K562 (cell line): ENCODE data around the gene SKA3. TPM values are rescaled to one million over a fixed set of nuclear protein-coding genes. Genes with fewer than 3 reads are reported as not detected.
"Not testable (repeated sequence)": the region's sequence is repeated elsewhere in the genome, so short reads cannot be mapped to it uniquely, and the experiment has no call there.

Source experiments
- ATAC-seq: fragments of 200-7000 bp; cut with Tn5 transposase; 3 replicates; pipeline ENCODE4 v1.9.1; 2020; ENCODE audit warnings: moderate library complexity
- BruUV-seq: library from RNA; stranded (reverse); fragments of 400-500 nt; replicated peaks from 2 replicates; lab custom pipeline; 2021; lab: Mats Ljungman, UMichigan
- CTCF ChIA-PET: fragments of 300-600 bp; formaldehyde crosslinking; extraction: SDS; loops from one replicate; lab custom pipeline; 2021; ENCODE audit warnings: low intra/inter-chr PET ratio; lab: Yijun Ruan, JAX
- POLR2A ChIA-PET: fragments of 300-600, 350-650 bp; sonication (Branson Sonifier 250); formaldehyde crosslinking; extraction: SDS; loops from one replicate; lab custom pipeline; 2021; ENCODE audit warnings: antibody characterized with exemption, inconsistent platforms; lab: Yijun Ruan, JAX
- DNase-seq, 4 experiments: peaks; one replicate each; pipeline versions ENCODE4 v3.0.0 to v3.0.0-alpha.2; 2011 to 2018; ENCODE audit warnings: low spot score in 3 of 4, mixed read lengths in 3 of 4; ENCODE audit errors: extremely low read depth in 1 of 4
- FAIRE-seq: peaks from 2 replicates; lab custom pipeline; 2011; peaks lifted over from hg19 to GRCh38; lab: Jason Lieb, UNC
- H2AFZ ChIP-seq: 2 replicates; pipeline ENCODE4 v1.6.0; 2011; ENCODE audit warnings: low read depth, low read length, control low read depth, inconsistent platforms
- H3K27ac ChIP-seq: fragments of 200-600 bp; 3 replicates; pipeline ENCODE4 v1.8.0; 2011; ENCODE audit warnings: low read depth, mild to moderate bottlenecking, control low read depth, inconsistent platforms, low read length, moderate library complexity, mixed read lengths; ENCODE audit errors: extremely low read depth
- H3K27me3 ChIP-seq, 2 experiments: fragments of 300-600 bp in 1 of 2; 2 replicates in 1 of 2; 3 replicates in 1 of 2; pipeline versions ENCODE4 v1.6.0 to v1.8.0; 2011; ENCODE audit warnings: inconsistent platforms in 2 of 2, low read length in 2 of 2, mild to moderate bottlenecking in 1 of 2, mixed read lengths in 1 of 2, moderate library complexity in 1 of 2; ENCODE audit not compliant: control insufficient read depth in 2 of 2, insufficient read depth in 2 of 2
- H3K36me3 ChIP-seq: fragments of 300-600 bp; 3 replicates; pipeline ENCODE4 v1.8.0; 2011; ENCODE audit warnings: mild to moderate bottlenecking, low read length, inconsistent platforms; ENCODE audit not compliant: control insufficient read depth, insufficient read depth
- H3K4me1 ChIP-seq, 2 experiments: fragments of 200-600 bp in 1 of 2; replicated peaks in 1 of 2; 2 replicates in 1 of 2; 3 replicates in 1 of 2; pipeline versions ENCODE4 v1.5.1 to v1.8.0; 2011; ENCODE audit warnings: inconsistent platforms in 2 of 2, low read length in 2 of 2, mild to moderate bottlenecking in 1 of 2, mixed read lengths in 1 of 2, moderate library complexity in 1 of 2; ENCODE audit not compliant: control insufficient read depth in 2 of 2, insufficient read depth in 2 of 2
- H3K4me2 ChIP-seq: 2 replicates; pipeline ENCODE4 v1.6.1; 2011; ENCODE audit warnings: low read length, control low read depth, inconsistent platforms, mixed read lengths; ENCODE audit not compliant: insufficient read depth
- H3K4me3 ChIP-seq: fragments of 200-600 bp; sonication (generic), shearing (Covaris generic); 2 replicates; pipeline ENCODE4 v1.5.1; 2016; ENCODE audit warnings: control low read depth, inconsistent platforms
- H3K79me2 ChIP-seq: fragments of 200-600 bp; 3 replicates; pipeline ENCODE4 v1.8.0; 2011; ENCODE audit warnings: low read length, inconsistent platforms; ENCODE audit not compliant: control insufficient read depth, insufficient read depth
- H3K9ac ChIP-seq, 2 experiments: 2 replicates each; pipeline versions ENCODE4 v1.6.0 to v1.6.1; 2011; ENCODE audit warnings: low read depth in 2 of 2, low read length in 2 of 2, control low read depth in 1 of 2, inconsistent platforms in 1 of 2, mild to moderate bottlenecking in 1 of 2, mixed read lengths in 1 of 2; ENCODE audit not compliant: insufficient read depth in 1 of 2
- H3K9me1 ChIP-seq: one replicate; pipeline ENCODE4 v1.6.0; 2011; ENCODE audit warnings: inconsistent platforms, mild to moderate bottlenecking, low read length, moderate library complexity; ENCODE audit not compliant: control insufficient read depth, insufficient read depth
- H3K9me3 ChIP-seq: replicated peaks from 2 replicates; pipeline ENCODE4 v1.5.1; 2011; ENCODE audit warnings: low read depth, low read length, inconsistent platforms; ENCODE audit not compliant: control insufficient read depth, insufficient read depth
- H4K20me1 ChIP-seq: replicated peaks from 2 replicates; pipeline ENCODE4 v1.6.1; 2011; ENCODE audit warnings: low read length, inconsistent platforms, mixed read lengths; ENCODE audit not compliant: control insufficient read depth, insufficient read depth
- HSF4 ChIP-seq: fragments of 250-450 bp; sonication (Bioruptor Pico); IDR thresholded peaks from 2 replicates; pipeline ENCODE4 v2.1.2; 2022; ENCODE audit warnings: mild to moderate bottlenecking, moderate library complexity, borderline replicate concordance
- KDM4B ChIP-seq, 2 experiments: fragments of 450-650 bp in 1 of 2; sonication (generic) in 1 of 2; IDR thresholded peaks; 2 replicates each; pipeline ENCODE4 v1.6.1; 2016 to 2017; ENCODE audit warnings: borderline replicate concordance in 2 of 2, antibody characterized with exemption in 1 of 2, low read depth in 1 of 2, mild to moderate bottlenecking in 1 of 2
- MCM5 ChIP-seq: fragments of 450-650 bp; IDR thresholded peaks from 2 replicates; pipeline ENCODE4 v1.6.1; 2016; ENCODE audit warnings: low read depth
- NFIX ChIP-seq: fragments of 250-450 bp; sonication (Bioruptor Pico); IDR thresholded peaks from 2 replicates; pipeline ENCODE4 v1.4.0; 2020; ENCODE audit warnings: low read depth, mild to moderate bottlenecking, moderate library complexity
- WGBS: fragments of 100-300 bp; shearing (Covaris generic); methylation state at CpG from one replicate; pipeline ENCODE4 v1.1.6; 2016; ENCODE audit warnings: low coverage, mixed read lengths; ENCODE audit not compliant: insufficient coverage; ENCODE audit errors: missing lambda C conversion rate; 5-methylcytosine and 5-hydroxymethylcytosine counted together
- in situ Hi-C: fragments of 300-500 bp; cut with MboI; formaldehyde crosslinking; loops from 4 replicates; pipeline ENCODE4 v1.15.0; 2018; ENCODE audit warnings: inconsistent platforms, mixed read lengths
- intact Hi-C: fragments of 100-400 bp; cut with micrococcal nuclease; formaldehyde crosslinking; loops from 2 replicates; pipeline ENCODE4 v1.14.2; 2022
- polyA plus RNA-seq, 8 experiments: library from polyadenylated mRNA; depleted of rRNA in 4 of 8; stranded (reverse) in 5 of 8; unstranded in 3 of 8; fragments of >200 nt; fragmentation: Nextera tagmentation in 2 of 8; fragmentation: Illumina TruSeq in 1 of 8; extraction: Ambion mirVana in 2 of 8; extraction: Trizol in 1 of 8; gene quantifications; 2 replicates each; pipeline versions ENCODE4 v1.2.1 to v1.2.3, GENCODE V29; 2011 to 2014; ENCODE audit warnings: inconsistent platforms in 1 of 8, missing spikeins in 1 of 8
- total RNA-seq, 7 experiments: library from RNA; depleted of rRNA in 6 of 7; stranded (reverse); fragments of >200 nt in 6 of 7; fragmentation: Illumina TruSeq in 2 of 7; extraction: Trizol in 2 of 7; gene quantifications; 2 replicates each; pipeline versions ENCODE4 v1.2.1 to v1.2.3, GENCODE V29; 2011 to 2021; ENCODE audit warnings: low replicate concordance in 1 of 7

The SKA3 gene
- total and polyA plus RNA-seq, 9 of the 15 experiments (the other 6 are each of a cell fraction or from before 2014, with no cell fraction given), result 17.0 to 53.3 (median 29.9) TPM

- TF ChIP-seq MCM5 (no peak), HSF4 (no peak), KDM4B (IDR thresholded peaks at IDR 0.05; ENCODE audit: borderline replicate concordance in 2 of 2, low read depth in 1 of 2) (no peak), NFIX (CRISPR knock-in tag) (no peak)
Measured at GRCh38 chr13:21202767-21203531, 26.6 kb upstream of the SKA3 start (continued).

GRCh38 chr13:21201456-21202190, 25.3 kb upstream of the SKA3 start:
- H3K27ac ChIP-seq, CTCF ChIA-PET, in situ Hi-C loops, H4K20me1 ChIP-seq, H3K4me3 ChIP-seq, H3K9me3 ChIP-seq, H3K36me3 ChIP-seq, BruUV-seq, H3K27me3 ChIP-seq, POLR2A ChIA-PET, H3K4me2 ChIP-seq, DNase-seq, ATAC-seq, H3K9ac ChIP-seq, H3K4me1 ChIP-seq, H3K79me2 ChIP-seq, H2AFZ ChIP-seq, H3K9me1 ChIP-seq, intact Hi-C loops, FAIRE-seq: not testable (repeated sequence)

GRCh38 chr13:21198391-21198790, 22.0 kb upstream of the SKA3 start:
- ATAC-seq, DNase-seq, BruUV-seq, CTCF ChIA-PET, H3K9me1 ChIP-seq, H3K36me3 ChIP-seq, H3K27ac ChIP-seq, in situ Hi-C loops, H3K27me3 ChIP-seq, H3K9ac ChIP-seq, H2AFZ ChIP-seq, H3K4me3 ChIP-seq, H3K4me1 ChIP-seq, POLR2A ChIA-PET, H3K79me2 ChIP-seq, H3K4me2 ChIP-seq, H3K9me3 ChIP-seq, H4K20me1 ChIP-seq, intact Hi-C loops, FAIRE-seq: not testable (repeated sequence)
- WGBS, result 0% methylated on average over 3 of the region's 4 CpGs

- H3K9me3 ChIP-seq, H3K79me2 ChIP-seq, H3K4me3 ChIP-seq, CTCF ChIA-PET, ATAC-seq, BruUV-seq, H2AFZ ChIP-seq, in situ Hi-C loops, H3K9me1 ChIP-seq, H3K9ac ChIP-seq, FAIRE-seq, POLR2A ChIA-PET, H3K4me2 ChIP-seq, H3K36me3 ChIP-seq, H4K20me1 ChIP-seq, H3K27ac ChIP-seq, intact Hi-C loops, H3K27me3 ChIP-seq, DNase-seq, H3K4me1 ChIP-seq: not testable (repeated sequence)
- WGBS, result 0% methylated on average over 6 of the region's 9 CpGs
Measured at GRCh38 chr13:21197606-21198225, 21.4 kb upstream of the SKA3 start.
